ENCODE results near the gene NEU3. TPM values are rescaled to one million over a fixed set of nuclear protein-coding genes. Genes with fewer than 3 reads are reported as not detected.

Gene NEU3
- total and polyA plus RNA-seq, 2 of the 13 experiments (the other 11 are each of a cell fraction or from before 2014, with no cell fraction given) = 6.3 to 15.3 TPM

GRCh38 chr11:74948898-74949752 is 39.6 kb upstream of the NEU3 start, which contains the start of the genes SPCS2 and XRRA1 (continued):
- peak; percentile 88 for TF ChIP-seq THAP9 (CRISPR knock-in tag; IDR thresholded peaks at IDR 0.05; ENCODE audit: borderline replicate concordance)
- peak; percentile 79; the same call in 1 of the 2 replicates for TF ChIP-seq ZBTB20 (CRISPR knock-in tag; IDR thresholded peaks at IDR 0.05; ENCODE audit: borderline replicate concordance, low read depth)
- TF ChIP-seq SOX13 (IDR thresholded peaks at IDR 0.05) = no peak
- 0 out of 4 replicates have a peak, but pooled peaks of 1 of the 2 experiments have one; percentile 12 for TF ChIP-seq SOX13 (CRISPR knock-in tag; conservative IDR thresholded peaks at IDR 0.05 in 1 of 2, IDR thresholded peaks at IDR 0.05 in 1 of 2)
- no peak for TF ChIP-seq ZBTB3 (CRISPR knock-in tag; IDR thresholded peaks at IDR 0.05; ENCODE audit: borderline replicate concordance, low read depth)
- TF ChIP-seq ZNF761 (CRISPR knock-in tag; conservative IDR thresholded peaks at IDR 0.05) = peak; percentile 66; the same call in 1 of the 2 replicates
- peak; percentile 56; the same call in 1 of the 2 replicates for TF ChIP-seq ZNF749 (CRISPR knock-in tag; IDR thresholded peaks at IDR 0.05; ENCODE audit: borderline replicate concordance)
- no peak for TF ChIP-seq NR2F6 (IDR thresholded peaks at IDR 0.05)
- peak; percentile 35; the same call in 1 of the 2 replicates for TF ChIP-seq NR2F6 (CRISPR knock-in tag; IDR thresholded peaks at IDR 0.05)
- 0 out of 2 replicates have a peak, but pooled peaks have one; percentile 29 for TF ChIP-seq PATZ1 (CRISPR knock-in tag; IDR thresholded peaks at IDR 0.05)
- no peak for TF ChIP-seq CENPX (CRISPR knock-in tag; IDR thresholded peaks at IDR 0.05)
- TF ChIP-seq PRDM10 (CRISPR knock-in tag; IDR thresholded peaks at IDR 0.05; ENCODE audit: low read depth) = peak; percentile 15; the same call in 1 of the 2 replicates
- no peak for TF ChIP-seq ZNF614 (CRISPR knock-in tag; IDR thresholded peaks at IDR 0.05; ENCODE audit: borderline replicate concordance)
- peak; percentile 46; the same call in 1 of the 2 replicates for TF ChIP-seq KLF12 (CRISPR knock-in tag; IDR thresholded peaks at IDR 0.05; ENCODE audit: borderline replicate concordance)
- peak; percentile 72 for TF ChIP-seq ZNF331 (CRISPR knock-in tag; IDR thresholded peaks at IDR 0.05)
- peak; percentile 87; the same call in 1 of the 3 replicates for TF ChIP-seq MXI1 (IDR thresholded peaks at IDR 0.05; ENCODE audit: borderline replicate concordance, low read depth, low read length)
- peak; percentile 95 for TF ChIP-seq ZNF891 (CRISPR knock-in tag; IDR thresholded peaks at IDR 0.05)
- TF ChIP-seq GATA4 (IDR thresholded peaks at IDR 0.05; ENCODE audit: borderline replicate concordance, low read depth) = peak; percentile 42; the same call in 1 of the 2 replicates
- TF ChIP-seq MED1 (CRISPR knock-in tag; IDR thresholded peaks at IDR 0.05) = peak; percentile 76; the same call in 1 of the 2 replicates
- peak; percentile 72 for TF ChIP-seq YEATS4 (CRISPR knock-in tag; IDR thresholded peaks at IDR 0.05; ENCODE audit: borderline replicate concordance)
